ENCODE results near the gene PCDHA4.
A peak's percentile ranks its signal among the peaks of the same experiment; 100 is the strongest.
"Not testable (repeated sequence)": the region's sequence is repeated elsewhere in the genome, so short reads cannot be mapped to it uniquely, and the experiment has no call there.

PCDHA4 gene

GRCh38 chr5:140821375-140822280 lies 14.8 kb downstream of the PCDHA4 start, which contains the start of gene PCDHA5:
PCDHA5 (plus strand) TSS chr5:140821613.
- peak; percentile 48 for DNase-seq (ENCODE audit: low read depth)

DNA sequence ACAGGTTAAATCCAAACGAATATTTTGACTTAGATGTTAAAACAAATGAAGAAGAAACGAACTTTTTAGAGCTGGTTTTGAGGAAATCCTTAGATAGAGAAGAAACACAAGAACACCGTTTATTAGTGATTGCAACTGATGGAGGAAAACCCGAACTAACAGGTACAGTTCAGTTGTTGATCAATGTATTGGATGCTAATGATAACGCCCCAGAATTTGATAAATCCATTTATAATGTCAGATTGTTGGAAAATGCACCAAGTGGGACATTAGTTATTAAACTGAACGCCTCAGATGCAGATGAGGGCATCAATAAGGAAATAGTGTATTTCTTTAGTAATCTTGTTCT lies 15.4 kb downstream of the PCDHA4 start:
- DNase-seq (ENCODE audit: low read depth) = no peak

- DNase-seq (ENCODE audit: low read depth) = not testable (repeated sequence)
Measured at GRCh38 chr5:140822969-140823368, 16.1 kb downstream of the PCDHA4 start.

DNA sequence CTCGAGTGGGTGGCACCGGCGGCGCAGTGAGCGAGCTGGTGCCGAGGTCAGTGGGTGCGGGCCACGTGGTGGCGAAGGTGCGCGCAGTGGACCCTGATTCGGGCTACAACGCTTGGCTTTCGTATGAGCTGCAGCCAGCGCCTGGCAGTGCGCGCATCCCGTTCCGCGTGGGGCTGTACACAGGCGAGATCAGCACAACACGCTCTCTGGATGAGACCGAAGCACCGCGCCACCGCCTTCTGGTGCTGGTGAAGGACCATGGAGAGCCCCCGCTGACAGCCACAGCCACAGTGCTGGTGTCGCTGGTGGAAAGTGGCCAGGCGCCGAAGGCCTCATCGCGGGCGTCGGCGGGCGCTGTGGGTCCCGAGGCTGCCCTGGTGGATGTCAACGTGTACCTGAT lies 16.6 kb downstream of the PCDHA4 start:
- DNase-seq (ENCODE audit: low read depth) = no peak

DNA sequence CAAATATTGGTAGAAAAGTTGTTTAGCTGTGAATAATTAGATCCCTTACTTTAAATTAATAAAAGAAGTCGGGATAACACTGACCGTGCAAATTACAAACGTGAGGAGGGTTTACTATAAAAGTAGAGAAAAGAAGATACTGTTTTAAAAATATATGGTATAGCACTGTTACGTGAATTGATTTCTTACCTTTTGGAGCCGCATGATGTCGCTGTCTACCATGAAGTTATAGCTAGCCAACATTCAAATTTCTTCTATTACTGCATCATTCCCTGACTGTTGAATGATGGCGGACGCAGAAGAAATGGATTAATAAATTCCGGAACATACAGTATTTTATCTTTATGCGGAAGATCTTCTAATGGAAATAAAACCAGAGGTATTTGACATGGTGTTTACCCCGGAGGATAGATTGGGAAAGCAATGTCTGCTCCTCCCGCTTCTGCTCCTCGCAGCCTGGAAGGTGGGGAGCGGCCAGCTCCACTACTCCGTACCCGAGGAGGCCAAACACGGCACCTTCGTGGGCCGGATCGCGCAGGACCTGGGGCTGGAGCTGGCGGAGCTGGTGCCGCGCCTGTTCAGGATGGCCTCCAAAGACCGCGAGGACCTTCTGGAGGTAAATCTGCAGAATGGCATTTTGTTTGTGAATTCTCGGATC lies 21.0 kb downstream of the PCDHA4 start, which contains the start of gene PCDHA6:
Gene PCDHA6 (plus strand): TSS at position 257 of the 658 bp plus-strand sequence. CDS start 132 bp downstream, at position 389.
- DNase-seq (ENCODE audit: low read depth) = peak; percentile 2

GRCh38 chr5:140828362-140828737 lies 21.5 kb downstream of the PCDHA4 start:
- DNase-seq (ENCODE audit: low read depth) = no peak

DNA sequence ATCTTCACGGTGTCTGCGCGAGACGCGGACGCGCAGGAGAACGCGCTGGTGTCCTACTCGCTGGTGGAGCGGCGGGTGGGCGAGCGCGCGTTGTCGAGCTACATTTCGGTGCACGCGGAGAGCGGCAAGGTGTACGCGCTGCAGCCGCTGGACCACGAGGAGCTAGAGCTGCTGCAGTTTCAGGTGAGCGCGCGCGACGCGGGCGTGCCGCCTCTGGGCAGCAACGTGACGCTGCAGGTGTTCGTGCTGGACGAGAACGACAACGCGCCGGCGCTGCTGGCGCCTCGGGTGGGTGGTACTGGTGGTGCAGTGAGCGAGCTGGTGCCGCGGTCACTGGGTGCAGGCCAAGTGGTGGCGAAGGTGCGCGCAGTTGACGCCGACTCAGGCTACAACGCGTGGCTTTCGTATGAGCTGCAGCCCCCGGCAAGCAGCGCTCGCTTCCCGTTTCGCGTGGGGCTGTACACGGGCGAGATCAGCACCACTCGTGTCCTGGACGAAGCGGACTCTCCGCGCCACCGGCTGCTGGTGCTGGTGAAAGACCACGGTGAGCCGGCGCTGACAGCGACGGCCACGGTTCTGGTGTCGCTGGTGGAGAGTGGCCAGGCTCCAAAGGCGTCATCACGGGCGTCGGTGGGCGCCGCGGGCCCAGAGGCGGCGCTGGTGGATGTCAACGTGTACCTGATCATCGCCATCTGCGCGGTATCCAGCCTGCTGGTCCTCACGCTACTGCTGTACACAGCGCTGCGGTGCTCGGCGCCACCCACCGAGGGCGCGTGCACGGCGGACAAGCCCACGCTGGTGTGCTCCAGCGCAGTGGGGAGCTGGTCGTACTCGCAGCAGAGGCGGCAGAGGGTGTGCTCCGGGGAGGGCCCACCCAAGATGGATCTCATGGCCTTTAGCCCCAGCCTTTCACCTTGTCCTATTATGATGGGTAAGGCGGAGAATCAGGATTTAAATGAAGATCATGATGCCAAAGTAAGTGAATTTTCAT lies 22.9 kb downstream of the PCDHA4 start:
- DNase-seq (ENCODE audit: low read depth) = not testable (repeated sequence)

DNA sequence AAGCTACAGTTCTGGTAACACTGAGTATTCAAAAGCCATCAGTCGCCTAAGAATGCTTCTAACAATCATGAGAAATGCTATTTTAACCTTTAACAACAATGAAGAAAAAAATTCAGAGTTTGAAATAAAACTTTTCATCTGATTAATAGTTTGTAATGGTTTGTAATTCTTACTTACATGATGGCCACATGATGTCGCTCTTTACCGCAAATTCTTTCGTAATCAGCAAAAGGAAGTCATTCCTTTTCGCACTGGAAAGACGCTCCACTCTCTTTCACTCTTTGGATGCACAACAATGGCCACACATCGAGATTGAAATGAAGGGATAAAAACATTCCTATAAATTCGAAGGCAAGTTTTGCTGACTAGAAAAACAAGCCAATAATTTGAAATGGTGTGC lies 27.1 kb downstream of the PCDHA4 start, which contains the start of gene PCDHA7:
Gene PCDHA7 (plus strand): TSS at position 277 of the 400 bp plus-strand sequence. CDS start 115 bp downstream, at position 392.
- DNase-seq (ENCODE audit: low read depth) = peak; percentile 16

GRCh38 chr5:140834439-140835008 lies 27.7 kb downstream of the PCDHA4 start:
- DNase-seq (ENCODE audit: low read depth) = not testable (repeated sequence)

DNA sequence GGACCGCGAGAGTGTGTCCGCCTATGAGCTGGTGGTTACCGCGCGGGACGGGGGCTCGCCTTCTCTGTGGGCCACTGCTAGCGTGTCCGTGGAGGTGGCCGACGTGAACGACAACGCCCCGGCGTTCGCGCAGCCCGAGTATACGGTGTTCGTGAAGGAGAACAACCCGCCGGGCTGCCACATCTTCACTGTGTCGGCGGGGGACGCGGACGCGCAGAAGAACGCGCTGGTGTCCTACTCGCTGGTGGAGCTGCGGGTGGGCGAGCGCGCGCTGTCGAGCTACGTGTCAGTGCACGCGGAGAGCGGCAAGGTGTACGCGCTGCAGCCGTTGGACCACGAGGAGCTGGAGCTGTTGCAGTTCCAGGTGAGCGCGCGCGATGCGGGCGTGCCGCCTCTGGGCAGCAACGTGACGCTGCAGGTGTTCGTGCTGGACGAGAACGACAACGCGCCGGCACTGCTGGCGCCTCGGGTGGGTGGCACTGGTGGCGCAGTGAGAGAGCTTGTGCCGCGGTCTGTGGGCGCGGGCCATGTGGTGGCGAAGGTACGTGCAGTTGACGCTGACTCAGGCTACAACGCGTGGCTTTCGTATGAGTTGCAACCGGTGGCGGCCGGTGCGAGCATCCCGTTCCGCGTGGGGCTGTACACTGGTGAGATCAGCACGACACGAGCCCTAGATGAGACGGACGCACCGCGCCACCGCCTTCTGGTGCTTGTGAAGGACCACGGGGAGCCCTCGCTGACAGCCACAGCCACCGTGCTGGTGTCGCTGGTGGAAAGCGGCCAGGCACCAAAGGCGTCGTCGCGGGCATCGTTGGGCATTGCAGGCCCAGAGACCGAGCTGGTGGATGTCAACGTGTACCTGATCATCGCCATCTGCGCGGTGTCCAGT lies 29.0 kb downstream of the PCDHA4 start:
- no peak for DNase-seq (ENCODE audit: low read depth)

DNA sequence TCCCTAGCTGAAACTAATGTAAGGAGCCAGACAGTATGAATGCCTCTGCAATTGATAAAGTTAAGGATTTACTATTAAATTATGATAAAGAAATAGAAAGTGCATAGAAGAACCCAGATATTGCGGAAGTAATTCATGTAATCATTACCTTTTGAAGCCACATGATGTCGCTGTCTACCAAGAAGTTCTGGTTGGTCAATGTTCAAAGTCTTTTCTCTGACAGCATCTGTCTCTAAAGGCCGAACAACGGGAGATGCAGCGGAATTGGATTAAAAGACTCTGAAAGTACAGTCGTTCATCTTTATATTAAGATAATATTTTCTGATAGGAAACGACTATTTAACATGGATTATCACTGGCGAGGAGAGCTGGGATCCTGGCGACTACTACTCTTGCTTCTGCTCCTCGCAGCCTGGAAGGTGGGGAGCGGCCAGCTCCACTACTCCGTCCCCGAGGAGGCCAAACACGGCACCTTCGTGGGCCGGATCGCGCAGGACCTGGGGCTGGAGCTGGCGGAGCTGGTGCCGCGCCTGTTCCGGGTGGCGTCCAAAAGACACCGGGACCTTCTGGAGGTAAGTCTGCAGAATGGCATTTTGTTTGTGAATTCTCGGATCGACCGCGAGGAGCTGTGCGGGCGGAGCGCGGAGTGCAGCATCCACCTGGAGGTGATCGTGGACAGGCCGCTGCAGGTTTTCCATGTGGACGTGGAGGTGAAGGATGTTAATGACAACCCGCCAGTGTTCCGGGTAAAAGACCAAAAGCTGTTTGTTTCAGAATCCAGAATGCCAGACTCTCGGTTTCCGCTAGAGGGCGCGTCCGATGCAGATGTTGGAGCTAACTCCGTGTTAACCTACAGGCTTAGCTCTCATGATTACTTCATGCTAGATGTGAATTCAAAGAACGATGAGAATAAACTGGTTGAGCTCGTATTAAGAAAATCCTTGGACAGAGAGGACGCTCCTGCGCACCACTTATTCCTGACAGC lies 34.4 kb downstream of the PCDHA4 start, which contains the start of gene PCDHA8:
Gene PCDHA8 (plus strand): TSS at position 210 of the 985 bp plus-strand sequence. CDS start 135 bp downstream, at position 345.
- peak; percentile 19 for DNase-seq (ENCODE audit: low read depth)

DNA sequence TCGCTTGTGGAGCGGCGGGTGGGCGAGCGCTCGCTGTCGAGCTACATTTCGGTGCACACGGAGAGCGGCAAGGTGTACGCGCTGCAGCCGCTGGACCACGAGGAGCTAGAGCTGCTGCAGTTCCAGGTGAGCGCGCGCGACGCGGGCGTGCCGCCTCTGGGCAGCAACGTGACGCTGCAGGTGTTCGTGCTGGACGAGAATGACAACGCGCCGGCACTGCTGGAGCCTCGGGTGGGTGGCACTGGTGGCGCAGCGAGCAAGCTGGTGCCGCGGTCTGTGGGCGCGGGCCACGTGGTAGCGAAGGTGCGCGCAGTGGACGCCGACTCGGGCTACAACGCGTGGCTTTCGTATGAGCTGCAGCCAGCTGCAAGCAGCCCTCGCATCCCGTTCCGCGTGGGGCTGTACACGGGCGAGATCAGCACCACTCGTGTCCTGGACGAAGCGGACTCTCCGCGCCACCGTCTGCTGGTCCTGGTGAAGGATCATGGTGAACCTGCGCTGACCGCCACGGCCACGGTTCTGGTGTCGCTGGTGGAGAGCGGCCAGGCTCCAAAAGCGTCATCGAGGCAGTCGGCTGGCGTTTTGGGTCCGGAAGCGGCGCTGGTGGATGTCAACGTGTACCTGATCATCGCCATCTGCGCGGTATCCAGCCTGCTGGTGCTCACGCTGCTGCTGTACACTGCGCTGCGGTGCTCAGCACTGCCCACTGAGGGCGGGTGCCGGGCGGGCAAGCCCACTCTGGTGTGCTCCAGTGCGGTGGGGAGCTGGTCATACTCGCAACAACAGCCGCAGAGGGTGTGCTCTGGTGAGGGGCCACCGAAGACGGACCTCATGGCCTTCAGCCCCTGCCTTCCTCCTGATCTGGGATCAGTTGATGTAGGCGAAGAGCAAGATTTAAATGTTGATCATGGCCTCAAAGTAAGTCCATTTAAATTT lies 36.2 kb downstream of the PCDHA4 start:
- DNase-seq (ENCODE audit: low read depth) = no peak

DNA sequence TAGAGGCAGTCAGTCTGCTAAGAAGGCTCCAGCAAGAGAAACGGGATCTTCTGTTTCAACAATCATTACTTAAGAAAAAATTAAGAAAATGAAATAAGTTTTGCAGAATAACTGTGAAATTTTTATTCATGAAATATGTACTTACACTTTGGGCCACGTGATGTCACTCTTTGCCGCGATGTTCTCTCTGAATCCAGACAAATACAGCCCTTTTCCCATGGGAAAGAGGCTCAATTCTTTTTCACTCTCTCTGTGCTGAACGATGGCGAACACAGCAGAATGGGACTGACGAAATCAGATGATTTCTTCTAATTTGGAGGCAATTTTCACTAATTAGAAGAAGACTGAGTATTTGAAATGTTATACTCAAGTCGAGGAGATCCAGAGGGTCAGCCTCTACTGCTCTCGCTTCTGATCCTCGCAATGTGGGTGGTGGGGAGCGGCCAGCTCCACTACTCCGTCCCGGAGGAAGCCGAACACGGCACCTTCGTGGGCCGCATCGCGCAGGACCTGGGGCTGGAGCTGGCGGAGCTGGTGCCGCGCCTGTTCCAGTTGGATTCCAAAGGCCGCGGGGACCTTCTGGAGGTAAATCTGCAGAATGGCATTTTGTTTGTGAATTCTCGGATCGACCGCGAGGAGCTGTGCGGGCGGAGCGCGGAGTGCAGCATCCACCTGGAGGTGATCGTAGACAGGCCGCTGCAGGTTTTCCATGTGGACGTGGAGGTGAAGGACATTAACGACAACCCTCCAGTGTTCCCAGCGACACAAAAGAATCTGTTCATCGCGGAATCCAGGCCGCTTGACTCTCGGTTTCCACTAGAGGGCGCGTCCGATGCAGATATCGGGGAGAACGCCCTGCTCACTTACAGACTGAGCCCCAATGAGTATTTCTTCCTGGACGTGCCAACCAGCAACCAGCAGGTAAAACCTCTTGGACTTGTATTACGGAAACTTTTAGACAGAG lies 41.6 kb downstream of the PCDHA4 start, which contains the start of gene PCDHA9:
Gene PCDHA9 (plus strand): TSS at position 244 of the 964 bp plus-strand sequence. CDS start 114 bp downstream, at position 358.
- DNase-seq (ENCODE audit: low read depth) = not testable (repeated sequence)

DNA sequence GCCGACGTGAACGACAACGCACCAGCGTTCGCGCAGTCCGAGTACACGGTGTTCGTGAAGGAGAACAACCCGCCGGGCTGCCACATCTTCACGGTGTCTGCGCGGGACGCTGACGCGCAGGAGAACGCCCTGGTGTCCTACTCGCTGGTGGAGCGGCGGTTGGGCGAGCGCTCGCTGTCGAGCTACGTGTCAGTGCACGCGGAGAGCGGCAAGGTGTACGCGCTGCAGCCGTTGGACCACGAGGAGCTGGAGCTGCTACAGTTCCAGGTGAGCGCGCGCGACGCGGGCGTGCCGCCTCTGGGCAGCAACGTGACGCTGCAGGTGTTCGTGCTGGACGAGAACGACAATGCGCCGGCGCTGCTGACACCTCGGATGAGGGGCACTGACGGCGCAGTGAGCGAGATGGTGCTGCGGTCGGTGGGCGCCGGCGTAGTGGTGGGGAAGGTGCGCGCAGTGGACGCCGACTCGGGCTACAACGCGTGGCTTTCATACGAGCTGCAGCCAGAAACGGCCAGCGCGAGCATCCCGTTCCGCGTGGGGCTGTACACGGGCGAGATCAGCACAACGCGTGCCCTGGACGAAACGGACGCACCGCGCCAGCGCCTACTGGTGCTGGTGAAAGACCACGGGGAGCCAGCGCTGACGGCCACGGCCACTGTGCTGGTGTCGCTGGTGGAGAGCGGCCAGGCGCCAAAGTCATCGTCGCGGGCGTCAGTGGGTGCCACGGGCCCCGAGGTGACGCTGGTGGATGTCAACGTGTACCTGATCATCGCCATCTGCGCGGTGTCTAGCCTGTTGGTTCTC lies 43.2 kb downstream of the PCDHA4 start:
- not testable (repeated sequence) for DNase-seq (ENCODE audit: low read depth)
